Measurements from ENCODE around the gene ENAM. TPM values are rescaled to one million over a fixed set of nuclear protein-coding genes. Genes with fewer than 3 reads are reported as not detected.

Gene ENAM
- total RNA-seq, 4 donors from 2014 or later = 0.20 to 9.2 (median 2.8) TPM

- no peak overlapping the region for H3K27ac ChIP-seq
- H3K9me3 ChIP-seq = no peaks in the 10 kb centered on the region
- no peaks in the 10 kb centered on the region for H3K27me3 ChIP-seq
- H3K4me1 ChIP-seq = no peaks in the 10 kb centered on the region
- no peak for DNase-seq
- H3K4me3 ChIP-seq = no peak overlapping the region
- no peak for ATAC-seq
- intact Hi-C loops (cut with DNase I; ENCODE audit: low total_unique reads) = no loop called here
- in situ Hi-C loops (cut with MboI; ENCODE audit: low sequenced_read_pairs in 4 of 4) = no loop called here
- TF ChIP-seq, protein P1, sequence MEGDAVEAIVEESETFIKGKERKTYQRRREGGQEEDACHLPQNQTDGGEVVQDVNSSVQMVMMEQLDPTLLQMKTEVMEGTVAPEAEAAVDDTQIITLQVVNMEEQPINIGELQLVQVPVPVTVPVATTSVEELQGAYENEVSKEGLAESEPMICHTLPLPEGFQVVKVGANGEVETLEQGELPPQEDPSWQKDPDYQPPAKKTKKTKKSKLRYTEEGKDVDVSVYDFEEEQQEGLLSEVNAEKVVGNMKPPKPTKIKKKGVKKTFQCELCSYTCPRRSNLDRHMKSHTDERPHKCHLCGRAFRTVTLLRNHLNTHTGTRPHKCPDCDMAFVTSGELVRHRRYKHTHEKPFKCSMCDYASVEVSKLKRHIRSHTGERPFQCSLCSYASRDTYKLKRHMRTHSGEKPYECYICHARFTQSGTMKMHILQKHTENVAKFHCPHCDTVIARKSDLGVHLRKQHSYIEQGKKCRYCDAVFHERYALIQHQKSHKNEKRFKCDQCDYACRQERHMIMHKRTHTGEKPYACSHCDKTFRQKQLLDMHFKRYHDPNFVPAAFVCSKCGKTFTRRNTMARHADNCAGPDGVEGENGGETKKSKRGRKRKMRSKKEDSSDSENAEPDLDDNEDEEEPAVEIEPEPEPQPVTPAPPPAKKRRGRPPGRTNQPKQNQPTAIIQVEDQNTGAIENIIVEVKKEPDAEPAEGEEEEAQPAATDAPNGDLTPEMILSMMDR (IDR thresholded peaks at IDR 0.05 in 4 of 5, conservative IDR thresholded peaks at IDR 0.05 in 1 of 5) = no peak
- H3K36me3 ChIP-seq = no peaks in the 10 kb centered on the region
Measured at GRCh38 chr4:70589785-70590184, 38.8 kb upstream of the ENAM start.

DNA sequence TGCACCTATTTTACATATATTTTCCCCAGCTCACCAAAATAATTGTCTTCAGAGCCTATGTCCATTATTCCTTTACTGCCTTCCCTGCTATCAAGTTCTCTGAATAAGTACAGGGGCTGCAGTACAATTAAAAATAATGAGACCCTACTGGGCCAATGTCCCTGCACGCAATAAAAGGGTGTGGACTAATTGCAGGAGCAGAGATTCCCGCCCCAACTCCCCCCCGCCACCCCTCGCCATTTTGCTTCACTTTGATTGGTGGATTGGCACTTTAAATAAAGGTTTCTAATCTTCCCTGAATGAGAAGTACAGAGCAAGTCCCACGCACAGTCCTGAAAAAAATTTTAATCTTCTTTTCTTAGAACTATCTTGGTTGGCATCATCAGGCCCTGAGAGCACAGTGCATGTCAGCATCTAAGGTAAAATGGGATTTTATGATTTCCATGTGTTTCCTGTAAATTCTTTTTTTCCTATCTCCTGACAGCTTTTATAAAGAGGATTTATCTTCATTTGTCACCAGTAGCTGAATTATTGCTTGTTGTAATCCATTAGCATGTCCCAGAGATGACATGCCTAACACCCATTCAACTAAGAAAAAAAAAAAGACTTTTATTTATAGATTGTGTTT lies 36.5 kb upstream of the ENAM start, which contains the start of gene AMBN:
TSS of gene AMBN (plus strand) at position 302 of the 628 bp plus-strand sequence. CDS start at position 405, 103 bp downstream.
- no peak for ATAC-seq

GRCh38 chr4:70594196-70594595 lies 34.3 kb upstream of the ENAM start:
- H3K27me3 ChIP-seq = no peaks in the 10 kb centered on the region
- DNase-seq = no peak
- no peak for ATAC-seq
- H3K36me3 ChIP-seq = no peaks in the 10 kb centered on the region
- no peak overlapping the region for H3K4me3 ChIP-seq
- TF ChIP-seq, protein P1 (IDR thresholded peaks at IDR 0.05 in 4 of 5, conservative IDR thresholded peaks at IDR 0.05 in 1 of 5) = no peak
- no peak for TF ChIP-seq POLR2A (IDR thresholded peaks at IDR 0.05)
- in situ Hi-C loops (cut with MboI; ENCODE audit: low sequenced_read_pairs in 4 of 4) (no loop called here), intact Hi-C loops (cut with DNase I; ENCODE audit: low total_unique reads) (no loop called here)
- H3K4me1 ChIP-seq = no peaks in the 10 kb centered on the region
- H3K9me3 ChIP-seq = no peaks in the 10 kb centered on the region
- no peak overlapping the region for H3K27ac ChIP-seq

More for the DNA sequence above, 36.5 kb upstream of the ENAM start, which contains the start of gene AMBN:
- TF ChIP-seq, protein P1 (IDR thresholded peaks at IDR 0.05 in 4 of 5, conservative IDR thresholded peaks at IDR 0.05 in 1 of 5) = no peak
- no peak for TF ChIP-seq POLR2A (IDR thresholded peaks at IDR 0.05)
- intact Hi-C loops (cut with DNase I; ENCODE audit: low total_unique reads) = no loop called here
- Histone ChIP-seq H3K36me3 (no peaks in the 10 kb centered on the region), H3K9me3 (no peaks in the 10 kb centered on the region), H3K27me3 (no peaks in the 10 kb centered on the region), H3K4me3 (no peak within 1 kb of the TSS), H3K27ac (no peak within 1 kb of the TSS), H3K4me1 (no peaks in the 10 kb centered on the region)
- no peak for DNase-seq
- in situ Hi-C loops (cut with MboI; ENCODE audit: low sequenced_read_pairs in 4 of 4) = no loop called here

DNA sequence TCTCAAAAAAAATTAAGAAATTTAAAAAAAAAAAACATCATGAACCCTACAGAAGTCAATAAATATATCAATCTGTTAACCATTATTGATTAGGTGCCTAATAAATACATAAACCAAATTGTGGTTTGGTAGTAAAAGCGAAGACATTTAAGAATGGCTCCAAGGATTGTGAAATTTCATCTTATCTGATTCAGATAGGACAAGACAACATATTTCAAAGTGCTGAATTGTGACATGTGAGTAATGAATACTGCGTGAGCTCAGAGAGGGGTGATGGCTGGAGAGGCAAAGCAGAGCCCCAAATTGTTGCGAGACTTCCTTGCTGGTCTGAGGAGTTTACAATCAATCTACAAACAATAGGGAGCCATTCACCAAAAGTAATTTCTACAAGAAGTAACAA lies 28.2 kb upstream of the ENAM start:
- Histone ChIP-seq H3K27ac (no peak overlapping the region), H3K4me1 (no peaks in the 10 kb centered on the region), H3K4me3 (no peak overlapping the region), H3K9me3 (no peaks in the 10 kb centered on the region), H3K36me3 (no peaks in the 10 kb centered on the region), H3K27me3 (no peaks in the 10 kb centered on the region)
- DNase-seq = no peak
- ATAC-seq = no peak
- intact Hi-C loops (cut with DNase I; ENCODE audit: low total_unique reads) = loop anchor here (5.0 kb wide), 1 partner anchor 407 kb away; no protein-coding TSS in a partner anchor
- TF ChIP-seq, protein P1 (IDR thresholded peaks at IDR 0.05 in 4 of 5, conservative IDR thresholded peaks at IDR 0.05 in 1 of 5) = no peak
- no peak for TF ChIP-seq POLR2A (IDR thresholded peaks at IDR 0.05)
- in situ Hi-C loops (cut with MboI; ENCODE audit: low sequenced_read_pairs in 4 of 4) = loop anchor here in 2 of 4 donors (25.0 kb wide), 1 partner anchor 1112 kb away; no protein-coding TSS in a partner anchor
